ENCODE data around the gene ACAP1. TPM values are rescaled to one million over a fixed set of nuclear protein-coding genes. Genes with fewer than 3 reads are reported as not detected.
A peak's percentile ranks its signal among the peaks of the same experiment; 100 is the strongest.

ACAP1 gene
- total and polyA plus RNA-seq, 9 of the 15 experiments (the other 6 are each of a cell fraction or from before 2014, with no cell fraction given) = 0.15 to 8.5 (median 2.4) TPM

GRCh38 chr17:7314719-7315569, 21.4 kb upstream of the ACAP1 start, which contains the start of gene GPS2 (continued):
- peak; percentile 97 for TF ChIP-seq ZBTB40 (IDR thresholded peaks at IDR 0.05)
- no peak for TF ChIP-seq ZBTB40 (CRISPR knock-in tag; IDR thresholded peaks at IDR 0.05)
- no peak for TF ChIP-seq ZNF583 (CRISPR knock-in tag; IDR thresholded peaks at IDR 0.05)
- no peak for TF ChIP-seq ZNF217 (CRISPR knock-in tag; IDR thresholded peaks at IDR 0.05)
- TF ChIP-seq RB1 (IDR thresholded peaks at IDR 0.05; ENCODE audit: low read depth) = peak; percentile 79; the same call in 1 of the 2 replicates
- peak; percentile 87 for TF ChIP-seq CXXC5 (CRISPR knock-in tag; IDR thresholded peaks at IDR 0.05)
- no peak for TF ChIP-seq SNRNP70 (optimal IDR thresholded peaks at IDR 0.05; ENCODE audit: low read depth, low read length)
- TF ChIP-seq RAD51 (IDR thresholded peaks at IDR 0.05; ENCODE audit: borderline replicate concordance, low read depth) = no peak
- TF ChIP-seq GTF2F1 (IDR thresholded peaks at IDR 0.05; ENCODE audit: low read depth, low read length) = no peak
- TF ChIP-seq TGIF2 (CRISPR knock-in tag; IDR thresholded peaks at IDR 0.05) = 0 out of 2 replicates have a peak, but pooled peaks have one; percentile 39
- TF ChIP-seq ZC3H4 (CRISPR knock-in tag; IDR thresholded peaks at IDR 0.05; ENCODE audit: borderline replicate concordance) = no peak
- TF ChIP-seq KDM5B (IDR thresholded peaks at IDR 0.05; ENCODE audit: insufficient replicate concordance, low read depth, low read length) = peak; percentile 20
- no peak for TF ChIP-seq CBX5 (IDR thresholded peaks at IDR 0.05; ENCODE audit: borderline replicate concordance, low read depth)
- TF ChIP-seq ZNF740 (CRISPR knock-in tag; IDR thresholded peaks at IDR 0.05) = no peak
- no peak for TF ChIP-seq ZNF740 (tag; IDR thresholded peaks at IDR 0.05)
- TF ChIP-seq ZNF384 (IDR thresholded peaks at IDR 0.05; ENCODE audit: low read depth, low read length) = no peak
- TF ChIP-seq SIN3A (IDR thresholded peaks at IDR 0.05; ENCODE audit: borderline replicate concordance in 2 of 2, control insufficient read depth in 1 of 2, low read depth in 2 of 2, low read length in 2 of 2) = peak in 1 of 2 experiments; percentile 91; a peak in 2 of 4 replicates
- TF ChIP-seq RBM17 (IDR thresholded peaks at IDR 0.05; ENCODE audit: borderline replicate concordance, low read depth, low read length) = no peak

Data from K562 (cell line).